ENCODE measurements around the gene TEN1. TPM values are rescaled to one million over a fixed set of nuclear protein-coding genes. Genes with fewer than 3 reads are reported as not detected.
A peak's percentile ranks its signal among the peaks of the same experiment; 100 is the strongest.
"Not testable (repeated sequence)": the region's sequence is repeated elsewhere in the genome, so short reads cannot be mapped to it uniquely, and the experiment has no call there.

TEN1 gene
- total RNA-seq, 2 experiments from 2014 or later: 11.4 to 12.3 TPM

DNA sequence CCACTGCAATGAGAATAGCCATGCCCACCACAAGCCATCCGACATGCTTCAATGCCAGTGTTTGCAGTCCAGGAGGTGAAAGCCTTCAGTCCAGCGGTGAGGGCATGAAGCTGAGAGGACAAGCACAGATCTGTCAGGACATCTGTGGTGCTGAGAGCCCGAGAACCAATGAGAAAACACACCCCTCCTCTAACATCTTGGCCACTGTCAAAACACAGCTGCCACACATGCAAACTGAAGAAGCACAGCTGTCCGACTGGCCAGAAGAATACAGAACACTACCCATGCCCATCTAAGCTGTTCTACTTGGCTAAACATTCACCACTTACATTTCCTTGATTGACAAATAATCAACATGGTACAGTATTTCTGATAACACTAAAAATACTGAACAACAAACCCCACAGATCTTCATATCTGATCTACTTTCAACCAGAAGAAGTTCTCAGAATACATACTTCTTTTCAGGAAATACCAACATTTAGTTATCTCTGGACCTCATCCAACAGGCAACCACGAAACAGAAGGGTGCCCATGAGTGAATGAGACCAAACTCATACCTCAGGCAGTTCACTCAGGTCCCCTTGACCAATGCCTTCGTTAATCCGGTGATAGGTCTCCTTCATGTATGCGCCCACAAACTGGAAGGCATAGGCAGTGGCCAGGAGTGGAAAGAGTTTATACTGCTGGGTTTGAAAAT lies 28.0 kb upstream of the TEN1 start:
- intact Hi-C loops (cut with micrococcal nuclease): no loop called here
- Mint-ChIP-seq H3K4me1 (ENCODE audit: low read depth) (no peaks in the 10 kb centered on the region), H3K4me3 (no peak overlapping the region), H3K27me3 (no peaks in the 10 kb centered on the region), H3K36me3 (peaks cover 22% of the 10 kb centered on the region), H3K9me3 (no peaks in the 10 kb centered on the region), H3K27ac (no peak overlapping the region)
- ChIA-PET POLR2A (no interaction called here), CTCF (no interaction called here)
- DNase-seq: no peak

DNA sequence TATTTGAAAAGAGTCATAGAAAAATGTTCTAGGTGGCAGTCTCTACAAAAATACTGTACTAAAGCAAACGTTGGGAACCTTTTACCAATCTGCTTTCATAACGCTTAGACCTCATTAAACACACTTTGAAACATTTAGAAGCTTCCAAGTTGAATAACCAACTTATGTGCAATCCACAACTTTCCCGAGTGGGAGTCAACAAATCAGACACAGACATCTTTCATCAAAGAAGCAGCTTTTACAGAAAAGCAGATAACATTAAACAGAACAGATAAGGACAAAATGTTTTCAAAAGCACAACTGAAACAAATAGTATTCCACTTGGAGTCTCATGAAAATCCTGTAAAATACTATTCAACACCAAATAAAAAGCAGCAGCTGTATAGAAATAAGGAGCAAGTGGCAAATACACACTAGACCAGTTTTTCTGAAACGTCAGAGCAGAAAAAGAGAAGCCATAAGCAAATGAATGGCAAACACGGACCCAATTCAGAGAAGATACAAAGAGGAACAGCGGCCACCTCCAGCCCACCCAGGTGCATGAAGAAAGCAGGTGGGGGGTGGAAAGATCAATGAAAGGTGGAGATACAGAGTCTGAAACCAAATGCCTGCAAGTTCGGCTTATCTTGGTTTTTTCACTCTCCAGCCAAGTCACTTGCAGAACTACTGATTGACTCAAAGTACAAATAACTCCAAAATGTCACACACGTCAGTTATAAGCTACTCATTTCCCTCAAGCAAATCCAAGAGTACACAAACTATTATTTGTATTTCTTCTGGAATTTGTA lies 19.8 kb upstream of the TEN1 start:
- ChIA-PET CTCF (interaction anchor here (0.8 to 1.5 kb wide), 2 partner anchors 11 to 54 kb away, joined by 4 read pairs; no protein-coding TSS in a partner anchor), POLR2A (interaction anchor here (0.5 kb wide), 1 partner anchor 13 kb away, joined by 3 read pairs; no protein-coding TSS in a partner anchor)
- Mint-ChIP-seq H3K4me3 (no peak overlapping the region), H3K27ac (no peak overlapping the region), H3K9me3 (no peaks in the 10 kb centered on the region), H3K27me3 (no peaks in the 10 kb centered on the region), H3K36me3 (peaks cover 15% of the 10 kb centered on the region), H3K4me1 (ENCODE audit: low read depth) (no peaks in the 10 kb centered on the region)
- intact Hi-C loops (cut with micrococcal nuclease): no loop called here
- DNase-seq: no peak

DNA sequence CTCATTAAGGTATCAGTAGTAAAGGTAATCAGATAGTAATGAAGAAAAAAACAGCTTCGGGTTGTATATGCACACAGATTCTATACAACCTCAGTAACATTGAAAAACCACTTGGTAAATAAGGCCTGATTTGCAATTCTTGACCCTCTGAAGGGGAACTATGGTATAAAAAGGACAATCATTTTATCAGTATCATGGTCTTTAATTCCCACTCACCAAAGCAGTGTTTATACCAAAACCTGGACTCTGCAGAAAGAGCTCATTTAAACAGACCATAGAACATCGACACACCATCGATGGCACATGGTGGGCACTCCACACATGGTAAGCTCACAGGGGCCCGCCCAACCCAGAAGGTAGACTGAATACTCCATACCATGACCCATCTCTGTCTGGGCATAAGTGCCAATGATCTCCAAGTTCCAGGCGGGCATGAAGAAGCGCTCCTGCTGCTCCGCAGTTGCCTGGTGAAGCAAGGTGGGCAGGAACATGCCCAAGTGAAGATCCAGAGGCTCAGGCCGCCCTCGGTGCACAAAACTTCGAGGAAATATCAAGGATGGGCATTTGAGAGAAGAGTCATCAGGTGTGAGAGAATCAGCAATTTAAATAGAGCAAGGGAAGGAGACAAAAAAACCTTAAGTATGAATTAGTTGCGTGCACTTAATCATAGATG lies 19.1 kb upstream of the TEN1 start:
- Mint-ChIP-seq H3K27ac (no peak overlapping the region), H3K36me3 (peaks cover 15% of the 10 kb centered on the region), H3K9me3 (no peaks in the 10 kb centered on the region), H3K4me1 (ENCODE audit: low read depth) (no peaks in the 10 kb centered on the region), H3K4me3 (no peak overlapping the region), H3K27me3 (no peaks in the 10 kb centered on the region)
- POLR2A ChIA-PET: interaction anchor here (0.5 kb wide), 1 partner anchor 13 kb away, joined by 3 read pairs; no protein-coding TSS in a partner anchor
- CTCF ChIA-PET: interaction anchor here (1.5 kb wide), 1 partner anchor 54 kb away, joined by 4 read pairs; no protein-coding TSS in a partner anchor
- intact Hi-C loops (cut with micrococcal nuclease): no loop called here
- no peak for DNase-seq

DNA sequence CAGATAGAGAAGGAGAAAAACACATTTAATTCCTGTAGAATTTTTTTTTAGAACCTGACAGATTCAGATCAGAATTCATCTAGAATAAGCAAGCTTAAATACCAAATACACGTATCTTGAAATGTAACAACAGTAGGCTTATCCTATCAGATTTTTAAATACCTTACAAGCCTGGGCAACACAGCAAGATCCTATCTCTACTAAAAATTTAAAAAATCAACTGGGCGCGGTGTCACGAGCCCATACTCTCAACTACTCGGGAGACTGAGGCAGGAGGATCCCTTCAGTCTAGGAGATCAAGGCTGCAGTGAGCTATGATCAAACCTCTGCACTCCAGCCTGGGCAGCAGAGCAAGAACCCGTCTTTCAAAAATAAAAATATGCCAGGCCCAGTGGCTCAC lies 13.6 kb upstream of the TEN1 start:
- CTCF ChIA-PET: interaction anchor here (0.9 to 1.8 kb wide), 3 partner anchors 13 to 49 kb away, joined by 3 to 6 read pairs (median 4); partner anchors contain the start of genes ACOX1 and TEN1
- POLR2A ChIA-PET: no interaction called here
- H3K4me1 Mint-ChIP-seq (ENCODE audit: low read depth): peaks cover 2% of the 10 kb centered on the region
- no peak for DNase-seq
- no peak overlapping the region for H3K27ac Mint-ChIP-seq
- H3K4me3 Mint-ChIP-seq: no peak overlapping the region
- no peaks in the 10 kb centered on the region for H3K9me3 Mint-ChIP-seq
- peaks cover 2% of the 10 kb centered on the region for H3K36me3 Mint-ChIP-seq
- intact Hi-C loops (cut with micrococcal nuclease): no loop called here
- no peaks in the 10 kb centered on the region for H3K27me3 Mint-ChIP-seq

DNA sequence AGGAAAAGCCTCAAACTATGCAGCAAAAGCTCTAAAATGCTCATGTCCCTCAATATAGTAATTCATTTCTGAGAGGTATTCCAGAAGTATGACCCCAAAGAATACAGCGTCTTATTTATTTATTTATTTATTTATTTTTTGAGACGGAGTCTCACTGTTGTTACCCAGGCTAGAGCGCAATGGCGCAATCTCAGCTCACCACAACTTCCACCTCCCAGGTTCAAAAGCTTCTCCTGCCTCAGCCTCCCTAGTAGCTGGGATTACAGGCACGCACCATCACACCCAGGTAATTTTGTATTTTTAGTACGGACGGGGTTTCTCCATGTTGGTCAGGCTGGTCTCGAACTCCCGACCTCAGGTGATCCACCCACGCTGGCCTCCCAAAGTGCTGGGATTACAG lies 10.0 kb upstream of the TEN1 start:
- POLR2A ChIA-PET; H3K4me1 Mint-ChIP-seq (ENCODE audit: low read depth); intact Hi-C loops (cut with micrococcal nuclease); DNase-seq; H3K27ac Mint-ChIP-seq; H3K9me3 Mint-ChIP-seq; H3K27me3 Mint-ChIP-seq; H3K36me3 Mint-ChIP-seq; H3K4me3 Mint-ChIP-seq: not testable (repeated sequence)
- CTCF ChIA-PET: interaction anchor here (0.6 kb wide), 1 partner anchor 44 kb away, joined by 3 read pairs; no protein-coding TSS in a partner anchor

DNA sequence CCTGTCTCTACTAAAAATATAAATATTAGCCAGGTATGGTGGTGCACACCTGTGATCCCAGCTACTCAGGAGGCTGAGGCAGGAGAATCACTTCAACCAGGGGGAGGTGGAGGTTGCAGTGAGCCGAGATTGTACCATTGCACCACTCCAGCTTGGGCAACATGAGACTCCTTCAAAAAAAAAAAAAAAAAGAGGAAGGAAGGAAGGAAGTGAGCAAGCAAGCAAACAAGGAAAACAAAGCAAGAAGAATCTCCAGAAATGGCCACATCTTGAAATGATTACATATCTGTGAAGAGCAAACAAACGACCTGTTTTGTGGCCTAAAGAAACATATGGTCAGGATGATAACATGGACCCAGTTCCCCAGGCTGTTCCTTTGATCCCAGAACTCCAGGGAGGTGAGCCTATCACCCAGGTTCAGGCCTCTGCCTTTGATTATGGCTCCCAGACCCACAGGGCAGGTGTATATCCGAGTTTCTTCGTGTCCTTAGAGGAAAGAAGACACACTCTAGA lies 9.0 kb upstream of the TEN1 start:
- no peaks in the 10 kb centered on the region for H3K27me3 Mint-ChIP-seq
- H3K4me1 Mint-ChIP-seq (ENCODE audit: low read depth): peaks cover 9% of the 10 kb centered on the region
- H3K9me3 Mint-ChIP-seq: no peaks in the 10 kb centered on the region
- intact Hi-C loops (cut with micrococcal nuclease): no loop called here
- H3K4me3 Mint-ChIP-seq: no peak overlapping the region
- ChIA-PET CTCF (no interaction called here), POLR2A (no interaction called here)
- no peak for DNase-seq
- no peak overlapping the region for H3K27ac Mint-ChIP-seq
- H3K36me3 Mint-ChIP-seq: peaks cover 3% of the 10 kb centered on the region

DNA sequence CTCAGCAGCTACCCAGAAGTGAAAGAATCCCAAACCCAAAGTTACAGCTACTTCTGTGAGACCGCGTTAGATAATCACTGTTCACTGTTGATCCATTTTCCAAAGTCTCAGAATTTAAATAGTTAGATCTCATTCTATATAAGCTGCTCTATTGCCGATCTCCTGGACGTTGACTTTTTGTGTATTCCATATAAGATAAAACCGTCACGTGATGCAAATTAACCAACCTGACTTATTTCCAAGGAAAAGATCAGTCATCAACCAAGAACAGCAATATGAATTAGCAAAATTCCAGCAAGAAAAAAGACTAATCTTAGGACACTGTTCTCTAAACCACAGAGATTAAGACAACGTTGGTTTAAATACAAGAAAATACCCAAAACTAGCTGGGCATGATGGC lies 8.4 kb upstream of the TEN1 start:
- Mint-ChIP-seq H3K9me3 (no peaks in the 10 kb centered on the region), H3K27ac (no peak overlapping the region), H3K36me3 (peaks cover 3% of the 10 kb centered on the region), H3K4me3 (no peak overlapping the region), H3K4me1 (ENCODE audit: low read depth) (peaks cover 10% of the 10 kb centered on the region), H3K27me3 (no peaks in the 10 kb centered on the region)
- ChIA-PET POLR2A (no interaction called here), CTCF (no interaction called here)
- intact Hi-C loops (cut with micrococcal nuclease): no loop called here
- DNase-seq: no peak

DNA sequence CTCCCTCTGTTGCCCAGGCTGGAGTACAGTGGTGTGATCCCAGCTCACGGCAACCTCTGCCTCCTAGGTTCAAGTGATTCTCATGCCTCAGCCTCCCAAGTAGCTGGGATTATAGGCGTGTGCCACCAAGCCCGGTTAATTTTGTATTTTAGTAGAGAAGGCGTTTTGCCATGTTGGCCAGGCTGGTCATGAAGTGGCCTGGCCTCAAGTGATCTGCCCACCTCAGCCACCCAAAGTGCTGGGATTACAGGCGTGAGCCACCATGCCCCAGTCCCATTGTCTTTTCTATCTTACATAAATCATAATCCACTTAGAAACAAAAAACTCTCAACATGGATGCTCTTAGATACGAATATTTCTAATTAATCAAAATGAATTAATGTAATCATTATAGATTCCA lies 3.9 kb upstream of the TEN1 start:
- H3K27me3 Mint-ChIP-seq; DNase-seq; H3K9me3 Mint-ChIP-seq; intact Hi-C loops (cut with micrococcal nuclease); H3K4me3 Mint-ChIP-seq; H3K27ac Mint-ChIP-seq; H3K36me3 Mint-ChIP-seq; POLR2A ChIA-PET: not testable (repeated sequence)
- H3K4me1 Mint-ChIP-seq (ENCODE audit: low read depth): peaks cover 34% of the 10 kb centered on the region
- CTCF ChIA-PET: interaction anchor here (1.1 to 1.3 kb wide), 2 partner anchors 25 to 39 kb away, joined by 3 to 4 read pairs; no protein-coding TSS in a partner anchor

DNA sequence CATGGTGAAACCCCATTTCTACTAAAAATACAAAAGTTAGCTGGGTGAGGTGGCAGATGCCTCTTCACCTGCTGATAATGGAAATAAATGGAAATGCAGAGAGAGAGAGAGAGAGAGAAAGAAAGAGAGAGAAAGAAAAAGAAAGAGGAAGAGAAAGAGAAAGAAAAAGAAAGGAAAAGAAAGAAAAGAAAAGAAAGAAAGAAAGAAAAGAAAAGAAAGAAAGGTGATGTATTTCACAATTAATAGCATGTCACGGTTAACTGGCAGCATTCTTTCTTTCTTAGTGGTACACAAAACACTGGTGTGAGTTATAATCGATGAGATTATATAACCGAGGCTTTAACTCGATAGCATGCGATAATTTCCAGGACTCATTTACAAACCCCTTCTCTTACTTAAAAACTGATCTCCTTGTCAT lies 3.3 kb upstream of the TEN1 start:
- Mint-ChIP-seq H3K4me3 (no peak overlapping the region), H3K27ac (no peak overlapping the region), H3K27me3 (no peaks in the 10 kb centered on the region), H3K9me3 (no peaks in the 10 kb centered on the region), H3K4me1 (ENCODE audit: low read depth) (peaks cover 39% of the 10 kb centered on the region), H3K36me3 (peaks cover 8% of the 10 kb centered on the region)
- intact Hi-C loops (cut with micrococcal nuclease): no loop called here
- ChIA-PET POLR2A (no interaction called here), CTCF (interaction anchor here (1.1 to 1.3 kb wide), 2 partner anchors 24 to 38 kb away, joined by 3 to 4 read pairs; no protein-coding TSS in a partner anchor)
- no peak for DNase-seq

DNA sequence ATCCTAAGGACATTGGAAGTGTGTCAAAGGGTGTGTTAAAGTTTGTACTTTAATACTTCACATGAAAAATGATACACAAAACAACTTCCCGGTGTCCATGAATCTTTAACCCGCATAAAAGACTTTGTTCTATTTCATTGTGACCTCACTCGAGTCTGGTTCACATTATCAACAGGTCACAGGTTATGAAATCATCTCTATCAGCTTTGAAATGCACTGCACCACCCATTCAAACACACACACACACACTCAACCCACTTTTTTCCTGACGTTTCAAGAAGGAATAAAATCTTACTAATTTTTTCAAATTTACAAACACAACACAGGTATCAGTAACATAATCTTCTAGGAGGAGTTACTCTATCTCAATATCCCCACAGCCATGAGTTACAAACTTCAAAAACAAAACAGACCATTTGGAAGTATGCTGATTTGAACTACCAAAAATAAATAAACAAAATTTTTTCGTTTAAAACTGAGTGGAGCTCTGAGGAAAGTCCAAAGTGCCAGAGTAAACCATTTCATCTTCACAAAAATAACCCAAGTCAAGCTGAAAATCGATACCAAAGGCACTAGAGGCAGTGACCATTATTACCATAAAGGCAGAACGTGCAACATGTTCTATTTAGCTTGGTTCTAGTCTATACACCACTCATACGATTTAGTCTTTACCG lies 2.7 kb upstream of the TEN1 start:
- intact Hi-C loops (cut with micrococcal nuclease): no loop called here

DNA sequence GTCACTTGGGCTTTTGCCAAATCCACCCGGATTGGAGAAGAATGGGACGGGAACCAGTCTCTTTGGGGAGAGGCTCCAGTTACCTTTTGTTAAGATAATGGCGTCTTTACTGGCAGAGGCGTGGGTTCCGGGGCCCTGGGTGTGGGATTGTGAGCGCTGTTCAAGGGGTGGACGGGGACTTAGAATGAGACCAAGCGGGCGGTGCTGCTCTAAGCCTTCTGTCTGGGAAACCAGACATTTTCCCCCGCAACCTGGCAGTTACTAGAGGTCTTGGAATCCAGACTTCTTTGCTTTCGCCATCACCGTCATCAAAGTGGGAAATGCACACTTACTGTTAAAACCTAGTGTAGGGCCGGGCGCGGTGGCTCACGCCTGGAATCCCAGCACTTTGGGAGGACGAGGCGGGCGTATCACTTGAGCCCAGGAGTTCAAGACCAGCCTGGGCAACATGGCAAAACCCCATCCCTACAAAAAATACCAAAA lies 706 bp downstream of the TEN1 start:
- Mint-ChIP-seq H3K27ac (peak overlapping the region; percentile 99), H3K4me1 (ENCODE audit: low read depth) (peaks cover 33% of the 10 kb centered on the region), H3K36me3 (peaks cover 6% of the 10 kb centered on the region), H3K27me3 (no peaks in the 10 kb centered on the region), H3K9me3 (no peaks in the 10 kb centered on the region), H3K4me3 (peak overlapping the region; percentile 96)
- ChIA-PET CTCF (interaction anchor here (0.6 to 1.1 kb wide), 2 partner anchors 26 to 717 kb away, joined by 3 to 8 read pairs; no protein-coding TSS in a partner anchor), POLR2A (interaction anchor here (1.0 kb wide), 1 partner anchor 39 kb away, joined by 3 read pairs; the partner anchor contains the start of gene FBF1)
- no peak for DNase-seq
- intact Hi-C loops (cut with micrococcal nuclease): loop anchor here (1.0 to 2.0 kb wide), 3 partner anchors 38 to 201 kb away; partner anchors contain the start of gene FBF1

More for the DNA sequence above, 2.7 kb upstream of the TEN1 start:
- no peak for DNase-seq
- ChIA-PET CTCF (no interaction called here), POLR2A (no interaction called here)
- Mint-ChIP-seq H3K9me3 (no peaks in the 10 kb centered on the region), H3K27ac (no peak overlapping the region), H3K27me3 (no peaks in the 10 kb centered on the region), H3K4me3 (no peak overlapping the region), H3K4me1 (ENCODE audit: low read depth) (peaks cover 41% of the 10 kb centered on the region), H3K36me3 (peaks cover 8% of the 10 kb centered on the region)

All from activated CD4-positive, alpha-beta memory T cell treated with anti-CD3 and anti-CD28 coated beads for 36 hours (primary cell).